Measurements from ENCODE around the gene SLC9A5. TPM values are rescaled to one million over a fixed set of nuclear protein-coding genes. Genes with fewer than 3 reads are reported as not detected.

The SLC9A5 gene
- total and polyA plus RNA-seq, 2 donors, result 0.09 to 1.1 TPM

GRCh38 chr16:67296420-67296819, 47.6 kb downstream of the SLC9A5 start:
- H3K4me1 ChIP-seq (ENCODE audit: control insufficient read depth in 2 of 2, insufficient read depth in 2 of 2, low read length in 2 of 2), result no peaks in the 10 kb centered on the region
- WGBS, result 90% methylated on average over 3 of the region's 3 CpGs
- no peaks in the 10 kb centered on the region for H3K27me3 ChIP-seq (ENCODE audit: control insufficient read depth in 2 of 2, insufficient read depth in 1 of 2, low read length in 1 of 2)
- H3K36me3 ChIP-seq (ENCODE audit: control insufficient read depth in 2 of 2, insufficient read depth in 2 of 2, low read length in 1 of 2), result no peaks in the 10 kb centered on the region
- no peak for DNase-seq (ENCODE audit: low read depth in 6 of 9, low spot score in 9 of 9)
- H3K4me3 ChIP-seq (ENCODE audit: low read length in 2 of 2), result no peak overlapping the region
- H3K9me3 ChIP-seq (ENCODE audit: control insufficient read depth in 2 of 2, insufficient read depth in 1 of 2, low read length in 1 of 2), result no peaks in the 10 kb centered on the region
- no peak overlapping the region for H3K27ac ChIP-seq (ENCODE audit: low read depth in 1 of 2, low read length in 1 of 2)

GRCh38 chr16:67298277-67298676, 49.5 kb downstream of the SLC9A5 start:
- H3K9me3 ChIP-seq (ENCODE audit: control insufficient read depth in 2 of 2, insufficient read depth in 1 of 2, low read length in 1 of 2), result no peaks in the 10 kb centered on the region
- no peaks in the 10 kb centered on the region for H3K27me3 ChIP-seq (ENCODE audit: control insufficient read depth in 2 of 2, insufficient read depth in 1 of 2, low read length in 1 of 2)
- H3K4me1 ChIP-seq (ENCODE audit: control insufficient read depth in 2 of 2, insufficient read depth in 2 of 2, low read length in 2 of 2), result no peaks in the 10 kb centered on the region
- 98% methylated on average over 9 of the region's 9 CpGs for WGBS
- no peaks in the 10 kb centered on the region for H3K36me3 ChIP-seq (ENCODE audit: control insufficient read depth in 2 of 2, insufficient read depth in 2 of 2, low read length in 1 of 2)
- H3K4me3 ChIP-seq (ENCODE audit: low read length in 2 of 2), result no peak overlapping the region
- no peak overlapping the region for H3K27ac ChIP-seq (ENCODE audit: low read depth in 1 of 2, low read length in 1 of 2)
- DNase-seq (ENCODE audit: low read depth in 6 of 9, low spot score in 9 of 9), result no peak

- Histone ChIP-seq H3K27me3 (ENCODE audit: control insufficient read depth in 2 of 2, insufficient read depth in 1 of 2, low read length in 1 of 2) (no peaks in the 10 kb centered on the region), H3K36me3 (ENCODE audit: control insufficient read depth in 2 of 2, insufficient read depth in 2 of 2, low read length in 1 of 2) (no peaks in the 10 kb centered on the region), H3K27ac (ENCODE audit: low read depth in 1 of 2, low read length in 1 of 2) (no peak overlapping the region), H3K4me3 (ENCODE audit: low read length in 2 of 2) (no peak overlapping the region), H3K9me3 (ENCODE audit: control insufficient read depth in 2 of 2, insufficient read depth in 1 of 2, low read length in 1 of 2) (no peaks in the 10 kb centered on the region), H3K4me1 (ENCODE audit: control insufficient read depth in 2 of 2, insufficient read depth in 2 of 2, low read length in 2 of 2) (no peaks in the 10 kb centered on the region)
- WGBS, result 98% methylated on average over 15 of the region's 15 CpGs
- no peak for DNase-seq (ENCODE audit: low read depth in 6 of 9, low spot score in 9 of 9)
Measured at GRCh38 chr16:67299269-67299668, 50.5 kb downstream of the SLC9A5 start.

GRCh38 chr16:67301080-67301782, 52.5 kb downstream of the SLC9A5 start:
- H3K4me3 ChIP-seq (ENCODE audit: low read length in 2 of 2), result no peak overlapping the region
- H3K36me3 ChIP-seq (ENCODE audit: control insufficient read depth in 2 of 2, insufficient read depth in 2 of 2, low read length in 1 of 2), result no peaks in the 10 kb centered on the region
- H3K27me3 ChIP-seq (ENCODE audit: control insufficient read depth in 2 of 2, insufficient read depth in 1 of 2, low read length in 1 of 2), result no peaks in the 10 kb centered on the region
- H3K4me1 ChIP-seq (ENCODE audit: control insufficient read depth in 2 of 2, insufficient read depth in 2 of 2, low read length in 2 of 2), result no peaks in the 10 kb centered on the region
- DNase-seq (ENCODE audit: low read depth in 6 of 9, low spot score in 9 of 9), result no peak
- no peak overlapping the region for H3K27ac ChIP-seq (ENCODE audit: low read depth in 1 of 2, low read length in 1 of 2)
- H3K9me3 ChIP-seq (ENCODE audit: control insufficient read depth in 2 of 2, insufficient read depth in 1 of 2, low read length in 1 of 2), result no peaks in the 10 kb centered on the region
- WGBS, result 88% methylated on average over 11 of the region's 11 CpGs

- Histone ChIP-seq H3K27ac (ENCODE audit: low read depth in 1 of 2, low read length in 1 of 2) (no peak overlapping the region), H3K9me3 (ENCODE audit: control insufficient read depth in 2 of 2, insufficient read depth in 1 of 2, low read length in 1 of 2) (no peaks in the 10 kb centered on the region), H3K27me3 (ENCODE audit: control insufficient read depth in 2 of 2, insufficient read depth in 1 of 2, low read length in 1 of 2) (no peaks in the 10 kb centered on the region), H3K36me3 (ENCODE audit: control insufficient read depth in 2 of 2, insufficient read depth in 2 of 2, low read length in 1 of 2) (no peaks in the 10 kb centered on the region), H3K4me1 (ENCODE audit: control insufficient read depth in 2 of 2, insufficient read depth in 2 of 2, low read length in 2 of 2) (no peaks in the 10 kb centered on the region), H3K4me3 (ENCODE audit: low read length in 2 of 2) (no peak overlapping the region)
- no peak for DNase-seq (ENCODE audit: low read depth in 6 of 9, low spot score in 9 of 9)
- 95% methylated on average over 7 of the region's 7 CpGs for WGBS
Measured at GRCh38 chr16:67302076-67302475, 53.3 kb downstream of the SLC9A5 start.

GRCh38 chr16:67302970-67303369, 54.2 kb downstream of the SLC9A5 start:
- Histone ChIP-seq H3K27me3 (ENCODE audit: control insufficient read depth in 2 of 2, insufficient read depth in 1 of 2, low read length in 1 of 2) (no peaks in the 10 kb centered on the region), H3K9me3 (ENCODE audit: control insufficient read depth in 2 of 2, insufficient read depth in 1 of 2, low read length in 1 of 2) (no peaks in the 10 kb centered on the region), H3K4me1 (ENCODE audit: control insufficient read depth in 2 of 2, insufficient read depth in 2 of 2, low read length in 2 of 2) (no peaks in the 10 kb centered on the region), H3K36me3 (ENCODE audit: control insufficient read depth in 2 of 2, insufficient read depth in 2 of 2, low read length in 1 of 2) (no peaks in the 10 kb centered on the region), H3K27ac (ENCODE audit: low read depth in 1 of 2, low read length in 1 of 2) (no peak overlapping the region), H3K4me3 (ENCODE audit: low read length in 2 of 2) (no peak overlapping the region)
- WGBS, result 96% methylated on average over 8 of the region's 8 CpGs
- DNase-seq (ENCODE audit: low read depth in 6 of 9, low spot score in 9 of 9), result no peak

- DNase-seq (ENCODE audit: low read depth in 6 of 9, low spot score in 9 of 9), result no peak
- no peaks in the 10 kb centered on the region for H3K27me3 ChIP-seq (ENCODE audit: control insufficient read depth in 2 of 2, insufficient read depth in 1 of 2, low read length in 1 of 2)
- WGBS, result 100% methylated on average over 1 of the region's 1 CpG
- no peaks in the 10 kb centered on the region for H3K36me3 ChIP-seq (ENCODE audit: control insufficient read depth in 2 of 2, insufficient read depth in 2 of 2, low read length in 1 of 2)
- H3K27ac ChIP-seq (ENCODE audit: low read depth in 1 of 2, low read length in 1 of 2), result no peak overlapping the region
- H3K4me1 ChIP-seq (ENCODE audit: control insufficient read depth in 2 of 2, insufficient read depth in 2 of 2, low read length in 2 of 2), result no peaks in the 10 kb centered on the region
- H3K9me3 ChIP-seq (ENCODE audit: control insufficient read depth in 2 of 2, insufficient read depth in 1 of 2, low read length in 1 of 2), result no peaks in the 10 kb centered on the region
- no peak overlapping the region for H3K4me3 ChIP-seq (ENCODE audit: low read length in 2 of 2)
Measured at GRCh38 chr16:67304020-67304419, 55.2 kb downstream of the SLC9A5 start.

- DNase-seq (ENCODE audit: low read depth in 6 of 9, low spot score in 9 of 9), result no peak
- Histone ChIP-seq H3K36me3 (ENCODE audit: control insufficient read depth in 2 of 2, insufficient read depth in 2 of 2, low read length in 1 of 2) (no peaks in the 10 kb centered on the region), H3K9me3 (ENCODE audit: control insufficient read depth in 2 of 2, insufficient read depth in 1 of 2, low read length in 1 of 2) (no peaks in the 10 kb centered on the region), H3K27ac (ENCODE audit: low read depth in 1 of 2, low read length in 1 of 2) (no peak overlapping the region), H3K4me3 (ENCODE audit: low read length in 2 of 2) (no peak overlapping the region), H3K4me1 (ENCODE audit: control insufficient read depth in 2 of 2, insufficient read depth in 2 of 2, low read length in 2 of 2) (no peaks in the 10 kb centered on the region), H3K27me3 (ENCODE audit: control insufficient read depth in 2 of 2, insufficient read depth in 1 of 2, low read length in 1 of 2) (no peaks in the 10 kb centered on the region)
- WGBS, result 97% methylated on average over 13 of the region's 13 CpGs
Measured at GRCh38 chr16:67305216-67306071, 56.7 kb downstream of the SLC9A5 start.

GRCh38 chr16:67310561-67310960, 61.8 kb downstream of the SLC9A5 start:
- Histone ChIP-seq H3K27ac (ENCODE audit: low read depth in 1 of 2, low read length in 1 of 2) (no peak overlapping the region), H3K36me3 (ENCODE audit: control insufficient read depth in 2 of 2, insufficient read depth in 2 of 2, low read length in 1 of 2) (no peaks in the 10 kb centered on the region), H3K9me3 (ENCODE audit: control insufficient read depth in 2 of 2, insufficient read depth in 1 of 2, low read length in 1 of 2) (peaks cover 0 to 3% of the 10 kb centered on the region in 2 donors), H3K27me3 (ENCODE audit: control insufficient read depth in 2 of 2, insufficient read depth in 1 of 2, low read length in 1 of 2) (no peaks in the 10 kb centered on the region), H3K4me1 (ENCODE audit: control insufficient read depth in 2 of 2, insufficient read depth in 2 of 2, low read length in 2 of 2) (no peaks in the 10 kb centered on the region), H3K4me3 (ENCODE audit: low read length in 2 of 2) (no peak overlapping the region)
- 97% methylated on average over 3 of the region's 3 CpGs for WGBS
- DNase-seq (ENCODE audit: low read depth in 6 of 9, low spot score in 9 of 9), result no peak

Data from thymus (tissue), 11 donors.